DOHH2 (cell line): ENCODE measurements around the gene ZBTB7C.

Source experiments
- H3F3A ChIP-seq: fragments of 200-600 bp; sonication (generic), shearing (Covaris generic); 2 replicates; pipeline ENCODE4 v1.6.0; 2016; ENCODE audit warnings: antibody characterized with exemption, mild to moderate bottlenecking; ENCODE audit not compliant: control insufficient read depth, insufficient read depth
- H3K27ac ChIP-seq: fragments of 200-600 bp; sonication (generic); 2 replicates; pipeline ENCODE4 v1.5.1; 2014; ENCODE audit warnings: low read depth, mild to moderate bottlenecking, low read length, moderate library complexity
- H3K27me3 ChIP-seq: fragments of 200-600 bp; sonication (generic); 2 replicates; pipeline ENCODE4 v1.6.1; 2014; ENCODE audit warnings: mild to moderate bottlenecking, low read length, mixed read lengths; ENCODE audit not compliant: control insufficient read depth
- H3K36me3 ChIP-seq: fragments of 200-600 bp; sonication (generic); 2 replicates; pipeline ENCODE4 v1.6.1; 2014; ENCODE audit warnings: mild to moderate bottlenecking, low read length, moderate library complexity, mixed read lengths; ENCODE audit not compliant: control insufficient read depth
- H3K4me1 ChIP-seq: fragments of 200-600 bp; sonication (generic); 2 replicates; pipeline ENCODE4 v1.6.1; 2014; ENCODE audit warnings: mild to moderate bottlenecking, low read length, mixed read lengths; ENCODE audit not compliant: control insufficient read depth
- H3K4me2 ChIP-seq: fragments of 200-600 bp; sonication (generic); 2 replicates; pipeline ENCODE4 v1.6.0; 2014; ENCODE audit warnings: mild to moderate bottlenecking, low read length, moderate library complexity
- H3K4me3 ChIP-seq: fragments of 200-600 bp; sonication (generic); 2 replicates; pipeline ENCODE4 v1.5.1; 2014; ENCODE audit warnings: mild to moderate bottlenecking, low read length, mixed read lengths
- H3K79me2 ChIP-seq: fragments of 200-600 bp; sonication (generic); 2 replicates; pipeline ENCODE4 v1.6.1; 2014; ENCODE audit warnings: mild to moderate bottlenecking, low read length, mixed read lengths; ENCODE audit not compliant: control insufficient read depth
- H3K9me2 ChIP-seq: fragments of 200-600 bp; sonication (generic); replicated peaks from 2 replicates; pipeline ENCODE4 v1.6.1; 2014; ENCODE audit warnings: mild to moderate bottlenecking, low read length, mixed read lengths; ENCODE audit not compliant: control insufficient read depth
- H3K9me3 ChIP-seq: fragments of 200-600 bp; sonication (generic); 2 replicates; pipeline ENCODE4 v1.6.1; 2014; ENCODE audit warnings: antibody characterized with exemption, low read length, mixed read lengths; ENCODE audit not compliant: control insufficient read depth, insufficient read depth
- H4K20me1 ChIP-seq: fragments of 200-600 bp; sonication (generic); 2 replicates; pipeline ENCODE4 v1.6.0; 2014; ENCODE audit warnings: low read depth, mild to moderate bottlenecking, antibody characterized with exemption, low read length, moderate library complexity; ENCODE audit not compliant: control insufficient read depth, insufficient read depth
- EZH2phosphoT487 ChIP-seq: fragments of 200-600 bp; sonication (generic); IDR thresholded peaks from 2 replicates; pipeline ENCODE4 v1.6.1; 2017; ENCODE audit warnings: borderline replicate concordance, mild to moderate bottlenecking, antibody characterized with exemption, low read length, moderate library complexity, mixed read lengths
- TF ChIP-seq, protein P1 (sequence below): fragments of 200-600 bp; sonication (generic); IDR thresholded peaks from one replicate; pipeline ENCODE4 v1.5.1; 2014; ENCODE audit warnings: antibody characterized with exemption, mild to moderate bottlenecking, low read depth, low read length; ENCODE audit not compliant: poor library complexity, severe bottlenecking

The ZBTB7C gene

DNA sequence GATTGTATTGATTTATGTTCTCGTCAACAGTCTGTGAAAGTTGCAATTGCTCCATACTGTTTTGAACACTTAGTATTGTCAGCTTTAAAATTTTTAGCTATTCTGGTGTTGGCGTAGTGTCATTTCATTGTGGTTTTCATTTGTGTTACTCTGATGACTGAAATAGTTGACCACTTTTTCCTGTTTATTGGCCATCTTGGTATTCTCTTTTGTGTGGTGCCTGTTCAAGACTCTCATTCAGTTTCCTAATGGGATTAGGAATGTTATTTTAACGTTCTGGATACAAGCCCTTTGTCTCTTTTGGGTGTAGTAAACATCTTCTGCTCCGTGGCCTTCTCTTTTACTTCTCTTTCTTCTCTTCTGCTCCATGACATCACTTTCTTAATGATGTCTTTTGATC lies 396.0 kb downstream of the ZBTB7C start:
- no peak overlapping the region for H3K4me3 ChIP-seq
- H3K27ac ChIP-seq = no peak overlapping the region
- H3K9me3 ChIP-seq = no peaks in the 10 kb centered on the region
- H3K9me2 ChIP-seq = no peaks in the 10 kb centered on the region
- H3K36me3 ChIP-seq = no peaks in the 10 kb centered on the region
- H4K20me1 ChIP-seq = no peaks in the 10 kb centered on the region
- H3K4me1 ChIP-seq = peaks cover 14% of the 10 kb centered on the region
- TF ChIP-seq, protein P1, sequence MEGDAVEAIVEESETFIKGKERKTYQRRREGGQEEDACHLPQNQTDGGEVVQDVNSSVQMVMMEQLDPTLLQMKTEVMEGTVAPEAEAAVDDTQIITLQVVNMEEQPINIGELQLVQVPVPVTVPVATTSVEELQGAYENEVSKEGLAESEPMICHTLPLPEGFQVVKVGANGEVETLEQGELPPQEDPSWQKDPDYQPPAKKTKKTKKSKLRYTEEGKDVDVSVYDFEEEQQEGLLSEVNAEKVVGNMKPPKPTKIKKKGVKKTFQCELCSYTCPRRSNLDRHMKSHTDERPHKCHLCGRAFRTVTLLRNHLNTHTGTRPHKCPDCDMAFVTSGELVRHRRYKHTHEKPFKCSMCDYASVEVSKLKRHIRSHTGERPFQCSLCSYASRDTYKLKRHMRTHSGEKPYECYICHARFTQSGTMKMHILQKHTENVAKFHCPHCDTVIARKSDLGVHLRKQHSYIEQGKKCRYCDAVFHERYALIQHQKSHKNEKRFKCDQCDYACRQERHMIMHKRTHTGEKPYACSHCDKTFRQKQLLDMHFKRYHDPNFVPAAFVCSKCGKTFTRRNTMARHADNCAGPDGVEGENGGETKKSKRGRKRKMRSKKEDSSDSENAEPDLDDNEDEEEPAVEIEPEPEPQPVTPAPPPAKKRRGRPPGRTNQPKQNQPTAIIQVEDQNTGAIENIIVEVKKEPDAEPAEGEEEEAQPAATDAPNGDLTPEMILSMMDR = no peak
- TF ChIP-seq EZH2phosphoT487 = no peak
- H3F3A ChIP-seq = no peaks in the 10 kb centered on the region
- H3K27me3 ChIP-seq = peaks cover 23% of the 10 kb centered on the region
- H3K79me2 ChIP-seq = no peaks in the 10 kb centered on the region
- no peak overlapping the region for H3K4me2 ChIP-seq

DNA sequence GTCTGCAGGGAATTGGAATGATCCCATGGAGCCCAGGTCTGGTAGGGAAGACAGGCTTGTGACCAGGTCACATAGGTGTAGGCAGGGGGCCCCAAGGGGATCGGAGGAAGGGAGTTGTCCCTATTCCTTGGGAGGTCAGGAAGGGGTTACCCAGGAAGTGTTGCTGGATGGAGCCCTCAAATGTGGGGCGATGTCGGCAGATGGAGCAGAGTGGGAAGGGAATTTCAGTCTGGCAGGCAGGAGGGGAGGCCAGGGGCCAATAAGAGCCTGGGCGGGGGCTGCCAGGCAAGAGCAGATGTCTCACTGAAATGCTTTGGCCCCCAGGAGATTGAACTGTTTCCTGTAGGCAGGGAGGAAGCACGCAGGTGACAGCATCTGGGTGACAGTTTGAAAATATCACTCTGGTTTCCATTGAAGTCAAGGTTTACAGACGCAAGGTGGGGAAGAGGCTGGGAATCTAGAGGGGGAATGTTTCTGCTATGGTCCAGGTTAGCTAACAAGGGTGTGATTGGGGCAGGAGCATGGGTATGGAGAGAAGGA lies 397.2 kb downstream of the ZBTB7C start:
- Histone ChIP-seq H4K20me1 (no peaks in the 10 kb centered on the region), H3K9me2 (no peaks in the 10 kb centered on the region), H3K27ac (no peak overlapping the region), H3F3A (no peaks in the 10 kb centered on the region), H3K4me1 (peaks cover 14% of the 10 kb centered on the region), H3K9me3 (no peaks in the 10 kb centered on the region), H3K36me3 (no peaks in the 10 kb centered on the region), H3K27me3 (peaks cover 13% of the 10 kb centered on the region), H3K4me3 (no peak overlapping the region), H3K4me2 (no peak overlapping the region), H3K79me2 (no peaks in the 10 kb centered on the region)
- TF ChIP-seq, protein P1 = no peak
- TF ChIP-seq EZH2phosphoT487 = no peak

DNA sequence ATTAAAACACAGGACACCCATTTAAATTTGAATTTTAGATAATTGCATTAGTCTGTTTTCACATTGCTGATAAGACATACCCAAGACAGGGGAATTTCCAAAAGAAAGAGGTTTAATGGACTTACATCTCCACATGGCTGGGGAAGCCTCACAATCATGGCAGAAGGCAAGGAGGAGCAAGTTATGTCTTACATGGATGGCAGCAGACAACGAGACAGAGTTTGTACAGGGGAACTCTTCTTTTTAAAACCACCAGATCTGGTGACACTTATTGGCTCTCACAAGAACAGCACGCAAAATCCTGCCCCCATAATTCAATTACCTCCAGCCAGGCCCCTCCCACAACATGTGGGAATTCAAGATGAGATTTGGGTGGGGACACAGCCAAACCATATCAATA lies 398.9 kb downstream of the ZBTB7C start:
- Histone ChIP-seq H3K79me2 (no peaks in the 10 kb centered on the region), H3K4me3 (no peak overlapping the region), H3K27ac (no peak overlapping the region), H3K36me3 (no peaks in the 10 kb centered on the region), H3K4me2 (no peak overlapping the region), H3K9me3 (no peaks in the 10 kb centered on the region), H3K9me2 (no peaks in the 10 kb centered on the region), H3F3A (no peaks in the 10 kb centered on the region), H3K4me1 (peaks cover 14% of the 10 kb centered on the region), H4K20me1 (no peaks in the 10 kb centered on the region), H3K27me3 (peaks cover 13% of the 10 kb centered on the region)
- TF ChIP-seq, protein P1 = no peak
- no peak for TF ChIP-seq EZH2phosphoT487
